K562 (cell line): ENCODE results near the gene CCDC183. TPM values are rescaled to one million over a fixed set of nuclear protein-coding genes. Genes with fewer than 3 reads are reported as not detected.

Experiments used
- CHCHD3 ChIP-seq: fragments of 250-450 bp; sonication (Bioruptor Pico); IDR thresholded peaks from 2 replicates; pipeline ENCODE4 v2.1.2; 2022; ENCODE audit warnings: mild to moderate bottlenecking
- CREB5 ChIP-seq: fragments of 250-450 bp; sonication (Bioruptor Pico); IDR thresholded peaks from 2 replicates; pipeline ENCODE4 v1.5.0; 2020; ENCODE audit warnings: mild to moderate bottlenecking
- DMBX1 ChIP-seq: fragments of 250-450 bp; sonication (Bioruptor Pico); IDR thresholded peaks from 2 replicates; pipeline ENCODE4 v1.8.0; 2022; ENCODE audit warnings: inconsistent platforms, mild to moderate bottlenecking, moderate library complexity, borderline replicate concordance
- GTF2A2 ChIP-seq: IDR thresholded peaks from 2 replicates; pipeline ENCODE4 v1.6.1; 2016; ENCODE audit warnings: mild to moderate bottlenecking, missing genetic modification characterization, missing compliant biosample characterization
- HIVEP1 ChIP-seq: fragments of 250-450 bp; sonication (Bioruptor Pico); IDR thresholded peaks from 2 replicates; pipeline ENCODE4 v1.4.0; 2020; ENCODE audit warnings: mild to moderate bottlenecking
- HSF4 ChIP-seq: fragments of 250-450 bp; sonication (Bioruptor Pico); IDR thresholded peaks from 2 replicates; pipeline ENCODE4 v2.1.2; 2022; ENCODE audit warnings: mild to moderate bottlenecking, moderate library complexity, borderline replicate concordance
- ILK ChIP-seq: fragments of 450-650 bp; IDR thresholded peaks from 2 replicates; pipeline ENCODE4 v1.6.1; 2016; ENCODE audit warnings: missing genetic modification characterization, low read depth, mild to moderate bottlenecking, missing compliant biosample characterization, moderate library complexity, borderline replicate concordance
- MECOM ChIP-seq: fragments of 250-450 bp; sonication (Bioruptor Pico); IDR thresholded peaks from 2 replicates; pipeline ENCODE4 v1.8.0; 2022; ENCODE audit warnings: inconsistent platforms
- NFIC ChIP-seq: fragments of 450-650 bp; IDR thresholded peaks from 2 replicates; pipeline ENCODE4 v1.6.1; 2017; ENCODE audit warnings: mild to moderate bottlenecking, inconsistent platforms
- NFIX ChIP-seq: fragments of 250-450 bp; sonication (Bioruptor Pico); IDR thresholded peaks from 2 replicates; pipeline ENCODE4 v1.4.0; 2020; ENCODE audit warnings: low read depth, mild to moderate bottlenecking, moderate library complexity
- NR4A1 ChIP-seq, 2 experiments: fragments of 250-450 bp in 1 of 2; fragments of 450-650 bp in 1 of 2; sonication (Bioruptor Pico) in 1 of 2; IDR thresholded peaks; 2 replicates each; pipeline versions ENCODE4 v1.4.0 to v1.6.1; 2016 to 2020; ENCODE audit warnings: mild to moderate bottlenecking in 2 of 2, missing compliant biosample characterization in 1 of 2, missing genetic modification characterization in 1 of 2, moderate library complexity in 1 of 2
- PHF8 ChIP-seq: fragments of 200-600 bp; sonication (generic); IDR thresholded peaks from 2 replicates; pipeline ENCODE4 v1.6.1; 2012; ENCODE audit warnings: mixed run types, mild to moderate bottlenecking, inconsistent platforms, low read length, moderate library complexity, borderline replicate concordance
- POLR2H ChIP-seq: IDR thresholded peaks from 2 replicates; pipeline ENCODE4 v1.6.1; 2016; ENCODE audit warnings: missing genetic modification characterization, low read depth, mild to moderate bottlenecking, control low read depth, missing compliant biosample characterization, moderate library complexity
- PYGO2 ChIP-seq: fragments of 450-650 bp; IDR thresholded peaks from 2 replicates; pipeline ENCODE4 v1.6.1; 2016; ENCODE audit warnings: mild to moderate bottlenecking, missing genetic modification characterization, moderate library complexity, missing compliant biosample characterization
- SAFB2 ChIP-seq: fragments of 200-400 bp; formaldehyde crosslinking; IDR thresholded peaks from 2 replicates; pipeline ENCODE4 v1.6.1; 2018; ENCODE audit warnings: borderline replicate concordance, low read length, low read depth, moderate library complexity; ENCODE audit not compliant: severe bottlenecking
- TAF7 ChIP-seq: fragments of 450-650 bp; IDR thresholded peaks from 2 replicates; pipeline ENCODE4 v1.6.1; 2016; ENCODE audit warnings: missing genetic modification characterization, missing compliant biosample characterization
- ZKSCAN8 ChIP-seq: fragments of 200-800 bp; sonication (Bioruptor generic); IDR thresholded peaks from 2 replicates; pipeline ENCODE4 v1.6.1; 2016; ENCODE audit warnings: missing genetic modification characterization, missing compliant biosample characterization
- ZNF134 ChIP-seq: fragments of 250-450 bp; sonication (Bioruptor Pico); conservative IDR thresholded peaks from 2 replicates; pipeline ENCODE4 v1.4.0; 2020
- ZNF165 ChIP-seq: fragments of 250-450 bp; sonication (Bioruptor Pico); IDR thresholded peaks from 2 replicates; pipeline ENCODE4 v1.4.0; 2020; ENCODE audit warnings: borderline replicate concordance
- ZNF444 ChIP-seq: fragments of 250-450 bp; sonication (Bioruptor Pico); IDR thresholded peaks from 2 replicates; pipeline ENCODE4 v1.4.0; 2020; ENCODE audit warnings: mild to moderate bottlenecking, moderate library complexity
- ZNF766 ChIP-seq: fragments of 200-800 bp; sonication (Bioruptor generic); conservative IDR thresholded peaks from 2 replicates; pipeline ENCODE4 v1.6.1; 2016; ENCODE audit warnings: missing genetic modification characterization, missing compliant biosample characterization
- ZNF79 ChIP-seq: fragments of 250-450 bp; sonication (Bioruptor Pico); IDR thresholded peaks from 2 replicates; pipeline ENCODE4 v1.4.0; 2020; ENCODE audit warnings: low read depth, mild to moderate bottlenecking, moderate library complexity
- polyA plus RNA-seq, 8 experiments: library from polyadenylated mRNA; depleted of rRNA in 4 of 8; stranded (reverse) in 5 of 8; unstranded in 3 of 8; fragments of >200 nt; fragmentation: Nextera tagmentation in 2 of 8; fragmentation: Illumina TruSeq in 1 of 8; extraction: Ambion mirVana in 2 of 8; extraction: Trizol in 1 of 8; gene quantifications; 2 replicates each; pipeline versions ENCODE4 v1.2.1 to v1.2.3, GENCODE V29; 2011 to 2014; ENCODE audit warnings: inconsistent platforms in 1 of 8, missing spikeins in 1 of 8
- total RNA-seq, 7 experiments: library from RNA; depleted of rRNA in 6 of 7; stranded (reverse); fragments of >200 nt in 6 of 7; fragmentation: Illumina TruSeq in 2 of 7; extraction: Trizol in 2 of 7; gene quantifications; 2 replicates each; pipeline versions ENCODE4 v1.2.1 to v1.2.3, GENCODE V29; 2011 to 2021; ENCODE audit warnings: low replicate concordance in 1 of 7
- TF ChIP-seq, protein P1 (sequence below): IDR thresholded peaks from 3 replicates; pipeline ENCODE4 v1.6.1; 2011; ENCODE audit warnings: borderline replicate concordance, mild to moderate bottlenecking, moderate library complexity; ENCODE audit not compliant: insufficient read length; ENCODE audit errors: extremely low read depth
- TF ChIP-seq, protein P2 (sequence below), 2 experiments: fragments of 250-450 bp in 1 of 2; fragments of 450-650 bp in 1 of 2; sonication (Bioruptor Pico) in 1 of 2; IDR thresholded peaks; 2 replicates each; pipeline versions ENCODE4 v1.6.1 to v1.8.0; 2016 to 2021; ENCODE audit warnings: mild to moderate bottlenecking in 2 of 2, moderate library complexity in 2 of 2, missing compliant biosample characterization in 1 of 2, missing genetic modification characterization in 1 of 2

The CCDC183 gene
- total and polyA plus RNA-seq, 9 of the 15 experiments (the other 6 are each of a cell fraction or from before 2014, with no cell fraction given): 0.21 to 0.60 (median 0.29) TPM; not detected in 4

- TF ChIP-seq ZKSCAN8: peak; percentile 87
- peak; percentile 7; the same call in 1 of the 2 replicates for TF ChIP-seq NFIX (CRISPR knock-in tag)
- 0 out of 2 replicates have a peak, but pooled peaks have one; percentile 7 for TF ChIP-seq PHF8
- TF ChIP-seq MECOM: peak; percentile 87
- TF ChIP-seq ZNF766 (CRISPR knock-in tag): peak; percentile 92
- peak; percentile 88; the same call in 1 of the 2 replicates for TF ChIP-seq HSF4 (CRISPR knock-in tag)
- TF ChIP-seq ILK: peak; percentile 49; the same call in 1 of the 2 replicates
- TF ChIP-seq ZNF165: peak; percentile 63; the same call in 1 of the 2 replicates
- no peak; the same call in 1 of the 2 replicates for TF ChIP-seq POLR2H
- peak; percentile 76; the same call in 1 of the 2 replicates for TF ChIP-seq CREB5
- TF ChIP-seq, protein P1, sequence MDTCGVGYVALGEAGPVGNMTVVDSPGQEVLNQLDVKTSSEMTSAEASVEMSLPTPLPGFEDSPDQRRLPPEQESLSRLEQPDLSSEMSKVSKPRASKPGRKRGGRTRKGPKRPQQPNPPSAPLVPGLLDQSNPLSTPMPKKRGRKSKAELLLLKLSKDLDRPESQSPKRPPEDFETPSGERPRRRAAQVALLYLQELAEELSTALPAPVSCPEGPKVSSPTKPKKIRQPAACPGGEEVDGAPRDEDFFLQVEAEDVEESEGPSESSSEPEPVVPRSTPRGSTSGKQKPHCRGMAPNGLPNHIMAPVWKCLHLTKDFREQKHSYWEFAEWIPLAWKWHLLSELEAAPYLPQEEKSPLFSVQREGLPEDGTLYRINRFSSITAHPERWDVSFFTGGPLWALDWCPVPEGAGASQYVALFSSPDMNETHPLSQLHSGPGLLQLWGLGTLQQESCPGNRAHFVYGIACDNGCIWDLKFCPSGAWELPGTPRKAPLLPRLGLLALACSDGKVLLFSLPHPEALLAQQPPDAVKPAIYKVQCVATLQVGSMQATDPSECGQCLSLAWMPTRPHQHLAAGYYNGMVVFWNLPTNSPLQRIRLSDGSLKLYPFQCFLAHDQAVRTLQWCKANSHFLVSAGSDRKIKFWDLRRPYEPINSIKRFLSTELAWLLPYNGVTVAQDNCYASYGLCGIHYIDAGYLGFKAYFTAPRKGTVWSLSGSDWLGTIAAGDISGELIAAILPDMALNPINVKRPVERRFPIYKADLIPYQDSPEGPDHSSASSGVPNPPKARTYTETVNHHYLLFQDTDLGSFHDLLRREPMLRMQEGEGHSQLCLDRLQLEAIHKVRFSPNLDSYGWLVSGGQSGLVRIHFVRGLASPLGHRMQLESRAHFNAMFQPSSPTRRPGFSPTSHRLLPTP: no peak
- TF ChIP-seq, protein P2, sequence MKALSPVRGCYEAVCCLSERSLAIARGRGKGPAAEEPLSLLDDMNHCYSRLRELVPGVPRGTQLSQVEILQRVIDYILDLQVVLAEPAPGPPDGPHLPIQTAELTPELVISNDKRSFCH (CRISPR knock-in tag; IDR thresholded peaks at IDR 0.05): peak; percentile 67; the same call in 1 of the 2 replicates
- TF ChIP-seq, protein P2 (tag; IDR thresholded peaks at IDR 0.05): peak; percentile 98
- TF ChIP-seq ZNF444 (CRISPR knock-in tag): peak; percentile 83
- peak; percentile 73; the same call in 1 of the 2 replicates for TF ChIP-seq HIVEP1 (CRISPR knock-in tag)
- peak; percentile 83 for TF ChIP-seq TAF7
- peak; percentile 86 for TF ChIP-seq GTF2A2 (tag)
- TF ChIP-seq ZNF134: peak; percentile 68
- TF ChIP-seq SAFB2: no peak
- no peak for TF ChIP-seq NFIC
- TF ChIP-seq CHCHD3 (CRISPR knock-in tag): no peak
- peak; percentile 87 for TF ChIP-seq ZNF79
- peak; percentile 96 for TF ChIP-seq DMBX1 (CRISPR knock-in tag)
- TF ChIP-seq NR4A1 (CRISPR knock-in tag; IDR thresholded peaks at IDR 0.05): no peak
- peak; percentile 98 for TF ChIP-seq NR4A1 (tag; IDR thresholded peaks at IDR 0.05)
- peak; percentile 79 for TF ChIP-seq PYGO2 (tag)
These were observed 6.6 kb upstream of the CCDC183 start (continued) for GRCh38 chr9:136789523-136789937.
